ENCODE results near the gene MTRF1L. TPM values are rescaled to one million over a fixed set of nuclear protein-coding genes. Genes with fewer than 3 reads are reported as not detected.
A peak's percentile ranks its signal among the peaks of the same experiment; 100 is the strongest.

The MTRF1L gene
- total RNA-seq, 1 experiment from 2014 or later: 8.0 TPM

DNA sequence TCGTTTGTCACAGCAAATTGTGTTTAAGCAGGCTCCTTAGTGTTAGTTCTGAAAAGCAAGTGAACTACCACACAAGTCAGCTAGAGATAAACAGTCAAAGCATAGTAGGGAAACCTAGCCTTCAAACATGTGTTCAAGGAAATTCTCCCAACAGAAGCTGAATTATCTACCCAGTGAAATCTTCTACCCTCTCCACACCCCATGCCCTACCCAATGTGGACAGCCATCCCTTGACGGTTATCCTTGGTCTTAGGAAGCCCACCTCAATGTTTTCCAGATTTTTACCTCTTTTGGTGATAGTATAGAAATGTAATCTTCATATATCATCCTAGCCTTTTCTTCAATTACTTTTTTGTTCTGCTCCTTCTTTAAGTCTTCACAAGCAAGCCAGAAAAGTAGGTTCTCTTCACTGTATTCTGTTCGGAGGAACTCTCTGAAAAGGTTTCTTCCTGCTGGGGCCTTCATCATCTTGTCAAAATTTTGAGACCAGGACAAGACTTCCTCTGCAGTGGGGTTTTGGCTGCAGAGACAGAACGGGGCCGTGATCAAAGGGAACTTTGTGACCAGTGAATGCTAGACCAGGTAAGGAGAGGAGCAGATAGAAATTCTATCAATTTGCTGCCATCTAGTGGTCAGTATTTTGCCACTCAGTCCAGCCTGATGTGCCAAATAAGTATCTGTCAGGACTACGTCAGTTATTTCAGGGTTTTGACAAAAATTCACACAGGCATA is 21.6 kb upstream of the MTRF1L start:
- peak overlapping the region; percentile 26; the same call in 1 of the 2 replicates for H3K4me2 ChIP-seq
- intact Hi-C loops (cut with micrococcal nuclease; ENCODE audit: unreplicated experiment): loop anchor here (1.0 to 10.0 kb wide), 3 partner anchors 69 to 279 kb away; no protein-coding TSS in a partner anchor
- no peaks in the 10 kb centered on the region for H3K27me3 ChIP-seq (ENCODE audit: insufficient read depth, low read depth)
- H2AFZ ChIP-seq: no peak overlapping the region
- ChIA-PET POLR2A (ENCODE audit: unreplicated experiment) (no interaction called here), CTCF (interaction anchor here (0.7 kb wide), 1 partner anchor 647 kb away, joined by 3 read pairs; no protein-coding TSS in a partner anchor)
- no peak overlapping the region for H3K4me3 ChIP-seq
- H3K9me3 ChIP-seq (ENCODE audit: insufficient read depth, low read depth): no peaks in the 10 kb centered on the region
- H3K4me1 ChIP-seq (replicated peaks; ENCODE audit: insufficient read depth): no peaks in the 10 kb centered on the region
- peak in 1 of 2 experiments; percentile 11 for DNase-seq
- no peaks in the 10 kb centered on the region for H3F3A ChIP-seq (ENCODE audit: insufficient read depth, low read depth)
- TF ChIP-seq EZH2 (IDR thresholded peaks at IDR 0.05; ENCODE audit: low read depth): no peak
- TF ChIP-seq CTCF (conservative IDR thresholded peaks at IDR 0.05): peak; percentile 84
- no peak overlapping the region for H3K27ac ChIP-seq
- H3K79me2 ChIP-seq (ENCODE audit: low read depth): no peaks in the 10 kb centered on the region
- no peaks in the 10 kb centered on the region for H4K20me1 ChIP-seq (ENCODE audit: insufficient read depth)
- H3K9me2 ChIP-seq (ENCODE audit: insufficient read depth): no peaks in the 10 kb centered on the region
- BruUV-seq (replicated peaks): no TSS peak
- no peaks in the 10 kb centered on the region for H3K36me3 ChIP-seq (ENCODE audit: low read depth)

GRCh38 chr6:153018355-153018754 is 15.8 kb upstream of the MTRF1L start:
- H3K27ac ChIP-seq: no peak overlapping the region
- no peak overlapping the region for H3K4me3 ChIP-seq
- ChIA-PET POLR2A (ENCODE audit: unreplicated experiment) (no interaction called here), CTCF (no interaction called here)
- no peaks in the 10 kb centered on the region for H3K9me2 ChIP-seq (ENCODE audit: insufficient read depth)
- TF ChIP-seq CTCF (conservative IDR thresholded peaks at IDR 0.05): no peak
- no peak for TF ChIP-seq EZH2 (IDR thresholded peaks at IDR 0.05; ENCODE audit: low read depth)
- no peaks in the 10 kb centered on the region for H3K4me1 ChIP-seq (replicated peaks; ENCODE audit: insufficient read depth)
- no peaks in the 10 kb centered on the region for H3K27me3 ChIP-seq (ENCODE audit: insufficient read depth, low read depth)
- H3K79me2 ChIP-seq (ENCODE audit: low read depth): no peaks in the 10 kb centered on the region
- BruUV-seq (replicated peaks): no TSS peak
- H3K36me3 ChIP-seq (ENCODE audit: low read depth): no peaks in the 10 kb centered on the region
- H4K20me1 ChIP-seq (ENCODE audit: insufficient read depth): no peaks in the 10 kb centered on the region
- DNase-seq: no peak
- H2AFZ ChIP-seq: no peak overlapping the region
- intact Hi-C loops (cut with micrococcal nuclease; ENCODE audit: unreplicated experiment): no loop called here
- H3F3A ChIP-seq (ENCODE audit: insufficient read depth, low read depth): no peaks in the 10 kb centered on the region
- no peaks in the 10 kb centered on the region for H3K9me3 ChIP-seq (ENCODE audit: insufficient read depth, low read depth)
- no peak overlapping the region for H3K4me2 ChIP-seq

DNA sequence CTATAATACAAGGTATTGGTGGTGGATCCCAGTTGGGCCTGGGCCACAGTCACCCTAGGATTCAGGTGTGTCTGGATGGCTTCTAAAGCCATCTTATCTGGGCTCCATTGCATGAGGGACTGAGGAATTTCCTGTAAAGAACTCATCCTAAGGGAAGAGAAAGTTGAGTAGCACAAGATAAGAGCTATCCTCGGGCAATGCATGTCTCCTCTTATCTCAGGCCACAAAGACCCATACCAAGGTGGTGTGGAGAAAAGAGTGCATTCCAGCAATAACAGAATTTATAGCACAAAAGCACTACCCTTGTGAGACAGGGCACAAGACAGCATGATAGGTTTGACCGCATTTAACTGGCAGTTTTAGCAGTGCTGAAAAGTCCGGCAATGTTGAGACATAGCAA is 14.3 kb upstream of the MTRF1L start:
- Histone ChIP-seq H3K4me1 (replicated peaks; ENCODE audit: insufficient read depth) (no peaks in the 10 kb centered on the region), H3K4me2 (no peak overlapping the region), H3K9me3 (ENCODE audit: insufficient read depth, low read depth) (no peaks in the 10 kb centered on the region), H3F3A (ENCODE audit: insufficient read depth, low read depth) (no peaks in the 10 kb centered on the region), H3K27me3 (ENCODE audit: insufficient read depth, low read depth) (no peaks in the 10 kb centered on the region), H3K4me3 (no peak overlapping the region), H3K36me3 (ENCODE audit: low read depth) (no peaks in the 10 kb centered on the region), H3K9me2 (ENCODE audit: insufficient read depth) (no peaks in the 10 kb centered on the region), H3K79me2 (ENCODE audit: low read depth) (no peaks in the 10 kb centered on the region), H3K27ac (no peak overlapping the region), H2AFZ (no peak overlapping the region), H4K20me1 (ENCODE audit: insufficient read depth) (no peaks in the 10 kb centered on the region)
- ChIA-PET POLR2A (ENCODE audit: unreplicated experiment) (no interaction called here), CTCF (no interaction called here)
- TF ChIP-seq CTCF (conservative IDR thresholded peaks at IDR 0.05) (no peak), EZH2 (IDR thresholded peaks at IDR 0.05; ENCODE audit: low read depth) (no peak)
- BruUV-seq (replicated peaks): no TSS peak
- intact Hi-C loops (cut with micrococcal nuclease; ENCODE audit: unreplicated experiment): no loop called here
- no peak for DNase-seq
